HG03565 (cell line): ENCODE data around the gene PPP1R14B.

Experiments
- ATAC-seq: cut with Tn5 transposase; IDR thresholded peaks from one replicate; pipeline ENCODE4 v1.9.1; 2021; ENCODE audit warnings: mild to moderate bottlenecking, moderate library complexity; ENCODE audit not compliant: unreplicated experiment

Gene PPP1R14B

GRCh38 chr11:64232182-64232966 is 14.4 kb downstream of the PPP1R14B start:
- no peak for ATAC-seq

GRCh38 chr11:64231546-64231945 is 15.2 kb downstream of the PPP1R14B start:
- ATAC-seq = no peak

- ATAC-seq = no peak
Measured at GRCh38 chr11:64230985-64231365, 15.8 kb downstream of the PPP1R14B start.

- ATAC-seq = peak; percentile 33
Measured at GRCh38 chr11:64230171-64230984, 16.4 kb downstream of the PPP1R14B start, which contains the start of gene DNAJC4. TSS of gene DNAJC4 (plus strand) at chr11:64230548. CDS start at chr11:64230855, 307 bp downstream.

- ATAC-seq = no peak
Measured at GRCh38 chr11:64229744-64230170, 17.0 kb downstream of the PPP1R14B start.

GRCh38 chr11:64229090-64229743 is 17.5 kb downstream of the PPP1R14B start:
- no peak for ATAC-seq

GRCh38 chr11:64227405-64227956 is 19.3 kb downstream of the PPP1R14B start:
- no peak for ATAC-seq

- no peak for ATAC-seq
Measured at GRCh38 chr11:64226507-64227051, 20.2 kb downstream of the PPP1R14B start.

- no peak for ATAC-seq
Measured at GRCh38 chr11:64225608-64226506, 20.9 kb downstream of the PPP1R14B start, which contains the start of the genes NUDT22 and TRPT1. TSS of gene NUDT22 (plus strand) at chr11:64226274. CDS start at chr11:64226653, 379 bp downstream. TSS of gene TRPT1 (minus strand) at chr11:64226186. CDS start at chr11:64225860, 326 bp downstream.

- no peak for ATAC-seq
Measured at GRCh38 chr11:64224891-64225607, 21.7 kb downstream of the PPP1R14B start.

GRCh38 chr11:64224151-64224890 is 22.4 kb downstream of the PPP1R14B start:
- no peak for ATAC-seq

GRCh38 chr11:64223001-64223651 is 23.6 kb downstream of the PPP1R14B start:
- no peak for ATAC-seq

- no peak for ATAC-seq
Measured at GRCh38 chr11:64222651-64223000, 24.1 kb downstream of the PPP1R14B start.

- no peak for ATAC-seq
Measured at GRCh38 chr11:64220798-64221197, 25.9 kb downstream of the PPP1R14B start.

GRCh38 chr11:64220271-64220670 is 26.5 kb downstream of the PPP1R14B start:
- no peak for ATAC-seq

GRCh38 chr11:64219755-64220154 is 27.0 kb downstream of the PPP1R14B start:
- no peak for ATAC-seq

- no peak for ATAC-seq
Measured at GRCh38 chr11:64219354-64219684, 27.4 kb downstream of the PPP1R14B start.
